Activated CD8-positive, alpha-beta T cell treated with anti-CD3 and anti-CD28 coated beads for 36 hours (primary cell): ENCODE results near the gene SOBP. TPM values are rescaled to one million over a fixed set of nuclear protein-coding genes. Genes with fewer than 3 reads are reported as not detected.
"Not testable (repeated sequence)": the region's sequence is repeated elsewhere in the genome, so short reads cannot be mapped to it uniquely, and the experiment has no call there.

ENCODE experiments used
- ATAC-seq: fragments of 200-7000 bp; cut with Tn5 transposase; one replicate; pipeline ENCODE4 v1.10.0; 2021; ENCODE audit warnings: mild to moderate bottlenecking, moderate library complexity
- CTCF ChIA-PET: fragments of 350-600 bp; sonication (Branson Sonifier 250); formaldehyde crosslinking; loops from one replicate; lab custom pipeline; 2021; ENCODE audit warnings: antibody characterized with exemption; lab: Charles Lee
- POLR2A ChIA-PET: fragments of 350-600 bp; sonication (Branson Sonifier 250); formaldehyde crosslinking; loops from one replicate; lab custom pipeline; 2021; ENCODE audit warnings: antibody characterized with exemption; lab: Charles Lee
- DNase-seq: peaks from one replicate; pipeline ENCODE4 v3.0.0-alpha.2; 2020
- H3K27ac Mint-ChIP-seq: one replicate; pipeline ENCODE4 v1.8.0; 2021; ENCODE audit warnings: mild to moderate bottlenecking, mixed read lengths
- H3K27me3 Mint-ChIP-seq: one replicate; pipeline ENCODE4 v1.8.0; 2021; ENCODE audit warnings: mixed read lengths
- H3K36me3 Mint-ChIP-seq: one replicate; pipeline ENCODE4 v1.8.0; 2021; ENCODE audit warnings: low read depth, mixed read lengths
- H3K4me1 Mint-ChIP-seq: one replicate; pipeline ENCODE4 v1.8.0; 2021; ENCODE audit warnings: low read depth, mixed read lengths
- H3K4me3 Mint-ChIP-seq: one replicate; pipeline ENCODE4 v1.8.0; 2021; ENCODE audit warnings: mild to moderate bottlenecking, moderate library complexity, mixed read lengths
- H3K9me3 Mint-ChIP-seq: one replicate; pipeline ENCODE4 v1.8.0; 2021; ENCODE audit warnings: mixed read lengths
- intact Hi-C: fragments of 100-400 bp; cut with micrococcal nuclease; formaldehyde crosslinking; loops from one replicate; pipeline ENCODE4 v1.10.0; 2022
- total RNA-seq, 2 experiments: library from RNA; stranded (reverse); gene quantifications; one replicate each; pipeline ENCODE4 v1.2.3, GENCODE V29; 2021
- TF ChIP-seq, protein P1 (sequence below): fragments of 200-600 bp; IDR thresholded peaks from one replicate; pipeline ENCODE4 v1.8.0; 2022; ENCODE audit warnings: antibody characterized with exemption, mild to moderate bottlenecking

Gene SOBP
- total RNA-seq, 2 experiments from 2014 or later = 0.77 to 1.1 TPM

- no peaks in the 10 kb centered on the region for H3K4me1 Mint-ChIP-seq
- ChIA-PET POLR2A (interaction anchor here (0.6 kb wide), 1 partner anchor 468 kb away, joined by 3 read pairs; no protein-coding TSS in a partner anchor), CTCF (no interaction called here)
- TF ChIP-seq, protein P1, sequence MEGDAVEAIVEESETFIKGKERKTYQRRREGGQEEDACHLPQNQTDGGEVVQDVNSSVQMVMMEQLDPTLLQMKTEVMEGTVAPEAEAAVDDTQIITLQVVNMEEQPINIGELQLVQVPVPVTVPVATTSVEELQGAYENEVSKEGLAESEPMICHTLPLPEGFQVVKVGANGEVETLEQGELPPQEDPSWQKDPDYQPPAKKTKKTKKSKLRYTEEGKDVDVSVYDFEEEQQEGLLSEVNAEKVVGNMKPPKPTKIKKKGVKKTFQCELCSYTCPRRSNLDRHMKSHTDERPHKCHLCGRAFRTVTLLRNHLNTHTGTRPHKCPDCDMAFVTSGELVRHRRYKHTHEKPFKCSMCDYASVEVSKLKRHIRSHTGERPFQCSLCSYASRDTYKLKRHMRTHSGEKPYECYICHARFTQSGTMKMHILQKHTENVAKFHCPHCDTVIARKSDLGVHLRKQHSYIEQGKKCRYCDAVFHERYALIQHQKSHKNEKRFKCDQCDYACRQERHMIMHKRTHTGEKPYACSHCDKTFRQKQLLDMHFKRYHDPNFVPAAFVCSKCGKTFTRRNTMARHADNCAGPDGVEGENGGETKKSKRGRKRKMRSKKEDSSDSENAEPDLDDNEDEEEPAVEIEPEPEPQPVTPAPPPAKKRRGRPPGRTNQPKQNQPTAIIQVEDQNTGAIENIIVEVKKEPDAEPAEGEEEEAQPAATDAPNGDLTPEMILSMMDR = no peak
- peaks cover 3% of the 10 kb centered on the region for H3K27me3 Mint-ChIP-seq
- H3K36me3 Mint-ChIP-seq = no peaks in the 10 kb centered on the region
- no peak overlapping the region for H3K4me3 Mint-ChIP-seq
- no peak overlapping the region for H3K27ac Mint-ChIP-seq
- ATAC-seq (no peak), DNase-seq (no peak)
- H3K9me3 Mint-ChIP-seq = no peaks in the 10 kb centered on the region
- intact Hi-C loops = no loop called here
Measured at GRCh38 chr6:107550241-107550840, 60.4 kb downstream of the SOBP start.

DNA sequence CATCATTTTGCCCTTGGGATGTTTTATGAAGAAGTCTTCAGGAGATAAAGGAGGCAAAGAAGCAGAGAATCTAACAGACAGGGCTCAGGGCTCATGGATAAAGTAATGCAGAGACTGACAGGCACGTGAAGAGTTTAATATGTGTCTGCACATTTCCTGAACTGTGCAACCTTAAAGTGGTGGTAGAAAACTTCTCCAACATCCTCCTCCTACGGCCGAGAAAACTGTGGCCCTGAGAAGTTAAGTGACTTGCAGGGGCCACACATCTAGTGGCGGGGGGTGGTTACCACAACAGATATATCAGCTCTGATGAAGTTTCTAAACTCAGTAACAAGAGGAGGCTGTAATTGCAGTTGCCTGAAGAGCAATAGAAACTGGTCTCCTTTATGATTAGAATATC, 61.0 kb downstream of the SOBP start:
- H3K4me3 Mint-ChIP-seq = no peak overlapping the region
- H3K27ac Mint-ChIP-seq = no peak overlapping the region
- H3K27me3 Mint-ChIP-seq = peaks cover 1% of the 10 kb centered on the region
- ChIA-PET CTCF (no interaction called here), POLR2A (no interaction called here)
- intact Hi-C loops = no loop called here
- TF ChIP-seq, protein P1 = no peak
- DNase-seq (no peak), ATAC-seq (no peak)
- no peaks in the 10 kb centered on the region for H3K36me3 Mint-ChIP-seq
- no peaks in the 10 kb centered on the region for H3K9me3 Mint-ChIP-seq
- H3K4me1 Mint-ChIP-seq = no peaks in the 10 kb centered on the region

- ATAC-seq, H3K9me3 Mint-ChIP-seq, H3K4me1 Mint-ChIP-seq, H3K27ac Mint-ChIP-seq, H3K27me3 Mint-ChIP-seq, DNase-seq, H3K4me3 Mint-ChIP-seq, intact Hi-C loops, POLR2A ChIA-PET, H3K36me3 Mint-ChIP-seq: not testable (repeated sequence)
- CTCF ChIA-PET = interaction anchor here (1.0 kb wide), 1 partner anchor 11 kb away, joined by 3 read pairs; no protein-coding TSS in a partner anchor
Measured at GRCh38 chr6:107553121-107553520, 63.2 kb downstream of the SOBP start.

DNA sequence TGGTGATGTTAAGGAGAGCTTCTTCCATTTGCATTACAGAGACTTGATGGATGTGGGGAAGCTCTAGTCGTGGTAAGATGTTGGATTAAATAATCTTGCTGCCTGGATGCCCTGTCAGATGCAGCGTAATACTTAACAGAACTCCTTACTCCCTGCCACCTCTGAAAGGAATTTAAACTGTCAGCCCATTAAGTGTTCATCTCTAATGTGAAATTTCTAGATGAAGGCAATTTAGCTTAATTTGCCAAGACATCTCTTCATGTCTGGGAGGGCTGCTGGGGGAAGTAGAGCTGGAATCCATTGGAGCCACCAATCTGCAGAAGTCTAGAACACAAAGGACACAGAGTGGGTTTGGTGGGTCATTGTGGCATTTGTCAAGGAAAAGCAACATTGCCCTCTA, 64.4 kb downstream of the SOBP start:
- H3K27me3 Mint-ChIP-seq = no peaks in the 10 kb centered on the region
- DNase-seq = no peak
- CTCF ChIA-PET = no interaction called here
- no peaks in the 10 kb centered on the region for H3K36me3 Mint-ChIP-seq
- H3K4me3 Mint-ChIP-seq = no peak overlapping the region
- TF ChIP-seq, protein P1 = no peak
- intact Hi-C loops = no loop called here
- H3K9me3 Mint-ChIP-seq = no peaks in the 10 kb centered on the region
- POLR2A ChIA-PET = no interaction called here
- no peaks in the 10 kb centered on the region for H3K4me1 Mint-ChIP-seq
- no peak overlapping the region for H3K27ac Mint-ChIP-seq
- ATAC-seq = no peak

- ChIA-PET POLR2A (no interaction called here), CTCF (no interaction called here)
- ATAC-seq = no peak
- Mint-ChIP-seq H3K27me3 (peaks cover 2% of the 10 kb centered on the region), H3K4me1 (no peaks in the 10 kb centered on the region), H3K27ac (no peak overlapping the region), H3K36me3 (no peaks in the 10 kb centered on the region), H3K9me3 (no peaks in the 10 kb centered on the region), H3K4me3 (no peak overlapping the region)
- intact Hi-C loops = no loop called here
- no peak for DNase-seq
- TF ChIP-seq, protein P1 = no peak
Measured at GRCh38 chr6:107554918-107555317, 65.0 kb downstream of the SOBP start.
